Loucy (cell line): ENCODE data around the gene COIL.

ENCODE experiments used
- EZH2phosphoT487 ChIP-seq: fragments of 200-600 bp; IDR thresholded peaks from 2 replicates; pipeline ENCODE4 v1.6.1; 2018; ENCODE audit warnings: antibody characterized with exemption, mild to moderate bottlenecking, moderate library complexity, borderline replicate concordance
- TF ChIP-seq, protein P1 (sequence below): fragments of 200-600 bp; sonication (generic); conservative IDR thresholded peaks from 2 replicates; pipeline ENCODE4 v1.5.1; 2014; ENCODE audit warnings: mild to moderate bottlenecking, antibody characterized with exemption, low read length

DNA sequence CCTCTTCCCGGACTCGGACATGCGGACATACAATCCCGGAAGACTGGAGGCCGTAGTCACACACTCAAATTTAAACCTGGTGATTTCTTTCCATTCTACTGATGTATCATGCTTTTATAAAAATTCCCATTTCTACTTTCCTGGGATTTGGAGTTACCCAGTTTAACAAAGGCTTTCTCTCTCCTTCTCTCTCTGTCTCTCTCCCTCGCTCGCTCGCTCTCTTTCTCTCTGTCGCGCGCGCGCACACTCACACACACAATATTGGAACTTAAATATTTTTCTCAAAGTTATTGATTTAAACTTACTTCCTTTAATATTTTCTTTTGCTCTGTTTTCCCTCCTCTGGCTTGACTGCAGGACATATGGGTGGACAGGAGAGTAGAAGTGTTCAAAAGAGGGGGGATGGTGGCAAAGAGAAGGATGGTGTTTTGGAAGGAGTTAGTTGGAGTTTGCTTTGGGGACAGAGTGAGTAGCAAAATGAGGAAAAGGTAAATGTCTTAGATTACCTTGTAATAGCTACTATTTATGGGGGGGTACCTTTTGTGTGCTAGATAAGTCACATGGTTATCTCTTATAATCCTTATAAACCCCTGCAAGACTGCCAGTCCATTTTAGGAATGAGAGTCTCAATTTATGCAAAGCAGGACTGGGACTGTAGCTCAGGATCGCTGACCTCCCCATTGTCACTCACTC is 46.1 kb downstream of the COIL start:
- TF ChIP-seq, protein P1, sequence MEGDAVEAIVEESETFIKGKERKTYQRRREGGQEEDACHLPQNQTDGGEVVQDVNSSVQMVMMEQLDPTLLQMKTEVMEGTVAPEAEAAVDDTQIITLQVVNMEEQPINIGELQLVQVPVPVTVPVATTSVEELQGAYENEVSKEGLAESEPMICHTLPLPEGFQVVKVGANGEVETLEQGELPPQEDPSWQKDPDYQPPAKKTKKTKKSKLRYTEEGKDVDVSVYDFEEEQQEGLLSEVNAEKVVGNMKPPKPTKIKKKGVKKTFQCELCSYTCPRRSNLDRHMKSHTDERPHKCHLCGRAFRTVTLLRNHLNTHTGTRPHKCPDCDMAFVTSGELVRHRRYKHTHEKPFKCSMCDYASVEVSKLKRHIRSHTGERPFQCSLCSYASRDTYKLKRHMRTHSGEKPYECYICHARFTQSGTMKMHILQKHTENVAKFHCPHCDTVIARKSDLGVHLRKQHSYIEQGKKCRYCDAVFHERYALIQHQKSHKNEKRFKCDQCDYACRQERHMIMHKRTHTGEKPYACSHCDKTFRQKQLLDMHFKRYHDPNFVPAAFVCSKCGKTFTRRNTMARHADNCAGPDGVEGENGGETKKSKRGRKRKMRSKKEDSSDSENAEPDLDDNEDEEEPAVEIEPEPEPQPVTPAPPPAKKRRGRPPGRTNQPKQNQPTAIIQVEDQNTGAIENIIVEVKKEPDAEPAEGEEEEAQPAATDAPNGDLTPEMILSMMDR: no peak
- no peak for TF ChIP-seq EZH2phosphoT487
